IPS-NIHi11 (cell line): ENCODE data around the gene THEMIS2.
"Not testable (repeated sequence)": the region's sequence is repeated elsewhere in the genome, so short reads cannot be mapped to it uniquely, and the experiment has no call there.

Experiments
- DNase-seq: peaks from one replicate; pipeline ENCODE4 v3.0.0; 2012; ENCODE audit warnings: mixed read lengths, low spot score

The THEMIS2 gene

DNA sequence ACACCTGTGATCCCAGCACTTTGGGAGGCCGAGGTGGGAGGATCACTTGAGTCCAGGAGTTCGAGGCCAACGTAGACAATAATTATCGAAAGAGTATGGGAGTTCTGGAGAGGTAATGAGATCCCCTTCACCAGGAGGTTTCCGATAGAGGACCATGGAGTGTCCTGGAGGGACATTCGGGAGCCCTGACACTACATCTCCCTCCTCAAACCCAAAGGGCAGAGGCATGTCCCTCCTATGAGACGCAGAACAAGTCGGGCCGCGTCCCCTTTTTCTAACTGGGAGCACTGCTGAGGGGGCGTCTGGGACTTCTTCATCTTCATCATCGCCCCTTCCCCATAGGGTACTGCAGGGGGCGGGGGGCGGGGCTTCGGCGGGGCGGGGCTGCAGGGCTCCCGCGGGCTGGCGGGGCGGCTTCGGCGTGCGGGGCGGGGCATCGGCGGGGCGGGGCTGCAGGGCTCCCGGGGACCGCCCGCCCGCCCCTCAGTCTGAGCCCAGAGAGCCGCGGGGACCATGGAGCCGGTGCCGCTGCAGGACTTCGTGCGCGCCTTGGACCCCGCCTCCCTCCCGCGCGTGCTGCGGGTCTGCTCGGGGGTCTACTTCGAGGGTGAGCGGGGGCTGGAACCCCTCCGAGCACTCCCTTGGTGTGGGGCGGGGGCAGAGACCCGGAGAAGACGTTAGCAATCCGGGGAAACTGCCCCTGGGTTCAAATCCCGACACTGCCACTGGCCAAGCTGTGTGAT is at the start of gene THEMIS2:
Gene THEMIS2 (plus strand): TSS at position 486 of the 743 bp plus-strand sequence. CDS start 28 bp downstream, at position 514.
- peak; percentile 99 for DNase-seq

DNA sequence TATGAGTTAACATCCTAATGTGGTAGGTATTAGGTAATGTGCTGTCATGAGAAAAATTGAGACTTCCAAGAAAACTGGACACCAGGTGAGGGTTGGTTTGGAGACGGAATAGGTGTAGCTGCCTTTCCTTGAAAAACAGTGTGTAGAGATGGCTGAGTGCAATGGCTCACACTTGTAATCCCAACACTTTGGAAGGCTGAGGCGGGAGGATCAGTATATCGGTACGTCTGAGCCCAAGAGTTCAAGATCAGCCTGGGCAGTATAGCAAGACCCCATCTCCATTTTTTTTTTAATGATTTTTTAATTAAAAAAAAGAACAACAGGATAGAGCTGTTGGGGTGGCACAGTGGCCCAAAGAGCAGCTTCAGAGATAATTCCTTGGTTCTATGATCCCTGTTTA is 48.6 kb upstream of the THEMIS2 start:
- DNase-seq: no peak

DNA sequence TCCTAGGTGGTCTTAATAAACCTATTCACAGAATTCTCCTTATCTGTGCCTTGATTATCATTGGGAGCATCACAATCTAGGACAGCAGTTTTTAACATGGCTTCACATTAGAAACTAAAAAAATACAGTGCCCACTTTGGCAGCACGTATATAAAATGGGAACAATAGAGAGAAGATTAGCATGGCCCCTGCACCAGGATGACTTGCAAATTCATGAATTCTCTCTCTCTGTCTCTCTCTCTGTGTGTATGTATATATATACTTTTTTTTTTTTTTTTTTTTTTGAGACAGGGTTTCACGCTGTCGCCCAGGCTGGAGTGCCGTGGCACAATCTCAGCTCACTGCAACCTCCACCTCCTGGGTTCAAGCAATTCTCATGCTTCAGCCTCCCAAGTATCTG is 47.9 kb upstream of the THEMIS2 start:
- no peak for DNase-seq

DNA sequence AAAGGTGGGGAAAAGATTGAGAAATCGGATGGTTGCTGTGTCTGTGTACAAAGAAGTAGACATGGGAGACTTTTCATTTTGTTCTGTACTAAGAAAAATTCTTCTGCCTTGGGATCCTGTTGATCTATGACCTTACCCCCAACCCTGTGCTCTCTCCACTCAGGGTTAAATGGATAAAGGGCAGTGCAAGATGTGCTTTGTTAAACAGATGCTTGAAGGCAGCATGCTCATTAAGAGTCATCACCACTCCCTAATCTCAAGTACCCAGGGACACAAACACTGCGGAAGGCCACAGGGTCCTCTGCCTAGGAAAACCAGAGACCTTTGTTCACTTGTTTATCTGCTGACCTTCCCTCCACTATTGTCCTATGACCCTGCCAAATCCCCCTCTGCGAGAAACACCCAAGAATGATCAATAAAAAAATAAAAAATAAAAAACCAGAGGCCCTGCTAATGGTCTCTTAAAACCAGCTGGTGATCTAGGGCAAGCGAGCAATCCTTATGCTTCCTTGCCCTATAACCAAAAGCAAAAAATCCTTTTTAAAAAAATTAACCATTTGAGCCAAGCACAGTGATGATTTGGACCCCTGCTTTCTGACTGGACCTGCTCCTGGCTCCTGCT is 42.9 kb upstream of the THEMIS2 start:
- not testable (repeated sequence) for DNase-seq

DNA sequence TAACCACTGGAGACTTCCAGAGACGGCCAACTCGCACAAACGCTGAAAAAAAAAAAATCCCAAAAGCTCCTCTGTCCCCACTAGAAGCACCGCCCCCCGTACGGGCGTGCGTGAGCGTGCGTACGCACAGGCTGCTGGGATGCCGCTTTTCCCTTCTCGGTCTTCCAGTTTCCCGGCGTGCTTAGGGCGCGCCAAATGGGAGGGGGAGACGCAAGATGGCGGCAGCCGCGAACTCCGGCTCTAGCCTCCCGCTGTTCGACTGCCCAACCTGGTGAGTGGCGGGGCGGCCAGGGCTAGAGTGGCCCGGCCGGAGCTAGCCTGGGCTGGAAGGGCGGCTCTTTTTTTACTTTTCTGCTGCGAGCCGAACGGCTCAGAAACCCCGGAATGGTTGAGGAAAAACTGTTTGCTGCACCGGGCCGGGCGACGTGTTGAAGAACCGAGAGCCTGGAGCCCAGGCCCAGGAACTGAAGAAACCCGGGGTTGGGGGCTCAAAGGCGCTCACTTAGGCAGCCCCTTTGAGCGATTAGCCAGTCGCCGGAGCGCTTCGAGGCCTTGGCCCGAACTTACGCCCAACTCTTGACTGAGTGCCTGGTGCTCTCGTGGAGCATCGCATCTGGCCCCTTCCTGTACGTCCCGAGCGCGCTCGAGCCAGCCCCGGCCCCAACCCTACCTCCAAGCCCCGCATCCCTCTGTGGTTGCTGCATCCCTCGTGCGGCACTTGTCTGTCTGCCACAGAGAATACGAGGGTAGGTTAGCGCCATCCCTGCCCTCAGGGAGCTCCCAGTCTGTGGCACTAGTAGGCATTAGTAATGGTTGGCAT is 41.5 kb upstream of the THEMIS2 start, which contains the start of gene PPP1R8:
Gene PPP1R8 (plus strand): TSS at position 162 of the 820 bp plus-strand sequence. CDS start 54 bp downstream, at position 216.
- DNase-seq: peak; percentile 91

DNA sequence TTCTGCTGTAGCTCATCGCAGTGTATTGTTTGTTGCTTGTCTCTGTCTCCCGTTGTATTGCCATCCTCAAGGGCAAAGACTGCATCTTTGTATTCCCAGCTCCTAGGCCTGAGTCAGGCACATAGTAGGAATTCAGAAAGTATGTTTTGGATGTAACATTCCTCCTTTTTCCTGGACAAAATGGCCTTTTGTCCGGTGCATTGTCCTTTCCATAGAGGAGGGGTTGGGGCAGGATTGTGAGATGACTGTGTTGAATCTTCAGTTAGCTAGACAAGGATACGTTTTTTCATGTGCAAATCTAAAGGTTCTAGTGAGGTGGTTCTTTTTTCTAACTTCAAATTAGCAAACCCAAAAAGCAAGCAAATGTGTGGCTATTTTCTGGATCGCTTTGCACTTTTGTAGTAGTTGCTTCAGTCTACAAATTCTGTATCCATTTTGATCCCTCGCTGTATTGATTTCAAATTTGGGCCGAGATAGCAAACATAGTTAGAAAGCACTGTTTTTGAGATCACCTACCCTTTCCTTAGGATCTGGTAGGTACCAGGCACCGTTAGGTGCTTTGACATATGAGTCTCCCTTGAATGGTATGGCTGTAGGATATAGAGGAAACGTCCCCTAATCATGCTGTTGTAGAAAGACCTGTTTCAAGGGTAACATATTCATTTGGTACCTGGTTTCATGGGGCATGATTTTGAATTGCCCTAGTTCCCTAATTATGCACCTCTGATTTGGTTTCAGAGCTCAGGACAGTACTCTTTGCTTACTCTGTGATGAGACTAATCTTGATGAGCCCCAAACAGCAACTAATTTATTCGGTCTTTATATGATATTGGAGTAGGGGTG is 40.6 kb upstream of the THEMIS2 start:
- DNase-seq: no peak

DNA sequence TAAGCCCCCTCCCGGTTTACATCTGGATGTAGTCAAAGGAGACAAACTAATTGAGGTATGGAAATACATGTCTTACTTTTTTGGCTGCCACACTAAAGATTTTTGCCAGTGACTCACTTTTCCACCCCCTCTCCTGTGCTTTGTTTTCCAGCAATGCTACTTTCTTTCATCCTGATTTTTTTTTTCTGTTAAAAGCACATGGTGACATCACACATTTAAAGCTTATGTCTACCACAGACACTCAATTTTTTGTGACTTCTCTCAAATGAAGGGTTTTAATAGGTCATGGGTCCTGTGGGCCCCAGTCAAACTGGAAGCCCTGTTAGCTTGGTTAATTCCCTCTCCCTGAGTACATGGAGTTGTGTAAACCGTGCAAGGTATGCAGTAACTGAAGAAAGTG is 39.6 kb upstream of the THEMIS2 start:
- DNase-seq: no peak

DNA sequence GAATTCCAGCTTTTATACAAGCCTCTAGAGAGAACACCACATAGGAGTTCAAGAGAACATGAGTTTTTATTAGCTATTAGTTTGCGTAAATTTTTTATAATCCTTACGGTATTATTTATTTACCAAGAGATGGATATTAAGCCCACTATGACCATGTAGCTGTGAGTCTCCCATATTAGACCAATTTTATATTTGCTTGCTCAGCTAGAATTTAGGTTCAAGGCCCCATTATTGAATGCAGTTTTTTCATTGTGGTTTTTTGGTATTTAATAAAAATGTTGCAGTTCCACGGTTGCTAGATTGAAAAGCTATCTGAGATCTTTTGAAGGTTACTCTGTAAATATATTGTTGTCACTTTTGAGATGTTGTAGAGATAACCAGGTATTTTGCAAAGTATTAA is 38.9 kb upstream of the THEMIS2 start:
- no peak for DNase-seq

DNA sequence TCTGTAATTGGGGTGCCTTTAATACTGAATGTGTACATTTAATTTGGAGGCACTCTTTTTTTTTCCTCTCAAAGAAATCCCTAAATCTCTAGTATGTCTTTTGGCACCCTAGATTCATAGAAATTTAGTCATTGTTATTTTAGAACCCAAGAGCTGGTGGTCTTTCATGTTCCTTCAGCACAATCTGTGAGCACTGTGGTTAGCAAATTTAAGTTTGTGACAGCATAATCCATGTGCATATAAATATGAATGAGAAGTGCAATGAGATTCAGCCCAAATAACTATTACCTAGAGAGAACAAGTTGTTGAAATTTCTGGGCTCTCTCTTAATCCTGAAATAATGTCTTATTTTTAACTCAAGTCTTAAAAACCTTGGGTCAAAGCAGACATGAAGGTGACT is 37.3 kb upstream of the THEMIS2 start:
- DNase-seq: no peak

DNA sequence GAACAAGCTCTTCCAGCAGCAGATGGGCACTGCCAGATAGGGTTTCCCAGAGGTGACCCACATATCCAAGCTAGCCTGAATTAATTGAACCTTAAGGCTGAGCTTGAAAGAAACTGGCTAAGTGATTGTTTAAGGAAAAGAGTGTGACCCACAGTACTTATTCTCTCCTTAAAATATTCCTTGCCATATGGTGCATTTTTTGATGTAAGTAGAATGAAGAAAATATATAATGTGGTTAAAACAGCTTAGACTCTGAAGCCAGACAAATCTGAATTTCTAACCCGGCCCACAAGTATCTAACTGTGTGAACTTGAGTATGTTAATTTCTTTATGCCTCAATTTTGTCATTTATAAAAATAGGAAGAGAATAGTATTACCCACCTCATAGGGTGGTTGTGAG is 36.8 kb upstream of the THEMIS2 start:
- no peak for DNase-seq

DNA sequence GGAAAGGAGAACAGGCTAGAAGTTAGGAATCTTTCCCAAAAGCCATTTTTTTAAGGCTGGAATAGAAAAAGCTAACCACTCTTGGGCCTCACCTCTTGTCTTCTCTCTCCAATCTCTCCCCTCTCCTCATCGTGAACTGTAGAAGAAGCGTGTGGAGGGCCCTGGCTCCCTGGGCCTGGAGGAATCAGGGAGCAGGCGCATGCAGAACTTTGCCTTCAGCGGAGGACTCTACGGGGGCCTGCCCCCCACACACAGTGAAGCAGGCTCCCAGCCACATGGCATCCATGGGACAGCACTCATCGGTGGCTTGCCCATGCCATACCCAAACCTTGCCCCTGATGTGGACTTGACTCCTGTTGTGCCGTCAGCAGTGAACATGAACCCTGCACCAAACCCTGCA is 22.4 kb upstream of the THEMIS2 start:
- no peak for DNase-seq

DNA sequence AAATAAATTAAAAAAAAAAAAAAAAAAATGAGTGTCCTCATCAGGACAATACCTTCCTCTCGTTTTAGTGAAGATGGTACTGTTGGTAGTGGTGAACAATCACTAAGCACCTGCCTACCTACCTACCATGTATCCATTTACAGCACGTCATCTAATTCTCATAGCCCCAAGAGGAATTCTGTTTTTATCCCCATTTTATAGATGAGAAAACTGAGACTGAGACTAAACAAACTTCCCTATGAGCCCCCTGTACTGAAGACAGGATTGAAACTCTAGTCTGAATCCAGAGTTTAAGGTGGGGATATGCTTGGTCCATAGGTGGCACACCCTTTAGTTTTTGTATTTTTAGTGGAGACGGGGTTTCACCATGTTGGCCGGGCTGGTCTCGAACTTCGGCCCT is 17.3 kb upstream of the THEMIS2 start:
- no peak for DNase-seq

DNA sequence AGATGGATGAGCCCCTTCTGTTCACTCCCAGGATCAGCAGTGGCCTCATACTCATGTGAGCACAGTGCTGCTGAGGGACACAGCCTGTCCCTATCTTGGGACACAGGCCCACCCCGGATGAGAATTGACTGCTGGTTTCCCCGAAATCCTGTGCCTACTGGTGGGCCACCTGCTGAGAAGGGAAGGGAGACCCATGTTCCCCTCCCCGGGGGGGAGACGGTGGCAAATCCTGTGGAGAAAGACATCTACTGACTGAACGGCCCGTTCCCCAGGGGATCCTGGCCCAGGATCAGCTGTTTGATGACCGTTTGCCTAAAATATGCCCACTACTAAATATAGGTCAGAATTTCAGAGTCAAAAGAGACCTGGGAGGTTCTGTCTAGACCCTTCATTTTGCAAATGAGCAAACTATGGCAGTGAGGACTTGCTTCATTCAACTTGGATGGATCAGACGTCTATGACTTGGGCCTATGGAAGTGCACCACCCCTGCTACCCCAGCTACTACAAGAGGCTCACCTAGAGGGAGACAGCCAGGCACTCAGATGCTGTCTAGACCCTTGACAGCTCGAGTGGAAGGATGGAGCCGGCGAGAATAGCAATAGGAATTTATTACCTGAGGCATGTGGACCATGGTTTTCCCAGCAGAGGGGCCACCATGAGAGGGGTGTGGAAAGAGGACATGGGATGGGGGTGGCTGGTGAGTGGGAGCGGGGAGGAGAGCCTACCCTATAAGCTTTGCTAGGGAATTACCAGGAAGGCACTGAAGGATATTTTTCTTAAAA is 15.6 kb upstream of the THEMIS2 start:
- DNase-seq: no peak

DNA sequence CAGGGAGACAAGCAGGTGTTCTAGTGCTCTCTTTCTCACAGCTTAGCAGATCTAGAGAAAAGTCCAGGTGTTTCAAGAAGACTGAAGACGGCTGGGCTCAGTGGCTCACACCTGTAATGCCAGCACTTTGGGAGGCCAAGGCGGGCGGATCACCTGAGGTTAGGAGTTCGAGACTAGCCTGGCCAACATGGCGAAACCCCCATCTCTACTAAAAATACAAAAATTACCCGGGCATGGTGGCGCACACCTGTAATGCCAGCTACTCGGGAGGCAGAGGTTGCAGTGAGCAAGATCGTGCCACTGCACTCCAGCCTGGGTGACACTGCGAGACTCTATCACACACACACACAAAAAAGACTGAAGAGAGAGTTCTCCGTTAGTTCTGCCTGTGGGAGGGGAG is 14.8 kb upstream of the THEMIS2 start:
- DNase-seq: not testable (repeated sequence)

DNA sequence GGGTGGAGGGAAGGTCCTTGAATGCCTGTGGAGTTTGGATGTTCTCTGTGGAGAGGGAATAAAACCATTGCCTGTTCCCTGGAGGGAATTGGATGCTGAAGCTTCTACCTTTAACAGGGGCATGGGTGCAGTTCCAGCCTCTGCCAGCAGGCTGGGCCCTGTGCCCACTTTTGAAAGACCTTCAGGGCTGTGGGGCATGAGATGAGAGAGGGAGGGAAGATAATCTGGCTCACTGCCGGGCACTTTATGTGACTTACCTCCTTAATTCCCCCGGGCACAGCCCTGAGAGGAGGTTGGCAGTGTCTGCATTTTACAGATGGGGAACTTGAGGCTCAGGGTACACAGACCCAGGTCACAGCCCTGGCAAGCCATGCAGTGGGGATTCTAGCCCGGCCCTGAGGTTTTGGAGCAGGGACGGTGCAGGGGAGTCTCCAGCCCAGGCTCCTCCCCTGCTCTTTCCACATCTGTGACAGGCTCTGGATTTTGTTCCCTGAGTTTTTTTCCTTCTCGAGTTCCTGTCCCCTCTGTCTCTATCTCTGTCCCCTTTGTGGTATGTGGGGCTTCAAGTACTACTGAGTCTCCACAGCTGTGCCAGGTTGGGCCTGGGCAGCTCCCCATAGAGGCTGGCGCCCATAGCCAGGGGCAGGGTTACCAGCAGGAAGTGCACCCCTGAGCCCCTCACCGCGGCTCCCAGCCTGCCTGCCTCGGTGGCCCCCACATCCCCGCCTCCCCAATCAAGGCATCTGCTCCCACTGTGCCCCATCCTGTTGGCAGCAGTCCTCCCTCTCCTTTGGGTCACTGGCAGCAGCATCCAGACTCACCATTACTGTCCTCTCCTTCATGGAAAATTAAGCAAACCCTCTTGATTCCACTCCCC is 14.0 kb upstream of the THEMIS2 start:
- DNase-seq: peak; percentile 82

DNA sequence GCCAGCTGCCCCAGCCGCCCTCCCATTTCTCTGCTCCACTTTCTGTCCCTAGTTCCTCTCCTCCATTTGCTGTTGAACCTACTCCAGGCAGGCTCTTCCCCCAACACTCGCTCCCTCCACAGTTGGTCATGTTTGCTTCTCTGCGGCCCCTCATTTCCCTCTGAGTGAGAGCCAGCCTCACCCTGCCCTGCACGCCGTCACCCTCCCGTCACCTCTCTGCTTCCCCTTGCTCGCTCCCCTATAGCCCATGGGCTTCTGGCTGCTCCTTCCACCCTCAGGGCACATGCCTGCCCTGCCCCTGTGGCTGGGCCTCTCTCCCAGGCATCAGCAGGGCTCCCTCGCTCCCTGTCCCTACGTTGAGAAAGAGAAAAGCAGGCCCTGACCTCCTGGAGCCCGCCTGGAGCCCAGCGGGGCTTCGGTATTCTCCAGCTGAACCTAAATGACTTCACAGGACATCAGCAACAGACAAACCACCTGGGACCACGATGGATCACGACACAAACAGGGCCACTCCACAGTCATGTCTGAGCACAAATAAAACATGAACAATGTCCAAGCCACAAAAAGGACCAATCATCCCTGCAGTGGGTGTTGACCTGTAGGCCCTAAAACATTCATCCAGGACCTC is 13.3 kb upstream of the THEMIS2 start:
- DNase-seq: no peak

DNA sequence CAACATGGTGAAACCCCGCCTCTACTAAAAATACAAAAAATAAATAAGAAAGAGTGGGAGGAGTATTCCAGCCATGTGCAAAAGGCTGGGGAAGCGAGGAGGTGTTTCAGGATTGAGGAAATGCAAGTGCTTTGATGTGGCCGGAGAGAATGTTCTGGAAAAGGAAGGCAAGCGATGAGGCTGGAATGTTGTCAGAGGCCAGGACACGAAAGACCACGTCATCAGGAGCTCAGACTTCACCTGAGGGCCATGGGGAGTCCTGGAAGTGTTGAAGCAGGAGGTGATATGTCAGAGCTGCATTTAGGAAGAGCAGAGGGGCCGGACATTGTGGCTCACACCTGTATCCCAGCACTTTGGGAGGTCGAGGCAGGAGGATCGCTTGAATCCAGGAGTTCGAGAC is 10.9 kb upstream of the THEMIS2 start:
- DNase-seq: no peak

DNA sequence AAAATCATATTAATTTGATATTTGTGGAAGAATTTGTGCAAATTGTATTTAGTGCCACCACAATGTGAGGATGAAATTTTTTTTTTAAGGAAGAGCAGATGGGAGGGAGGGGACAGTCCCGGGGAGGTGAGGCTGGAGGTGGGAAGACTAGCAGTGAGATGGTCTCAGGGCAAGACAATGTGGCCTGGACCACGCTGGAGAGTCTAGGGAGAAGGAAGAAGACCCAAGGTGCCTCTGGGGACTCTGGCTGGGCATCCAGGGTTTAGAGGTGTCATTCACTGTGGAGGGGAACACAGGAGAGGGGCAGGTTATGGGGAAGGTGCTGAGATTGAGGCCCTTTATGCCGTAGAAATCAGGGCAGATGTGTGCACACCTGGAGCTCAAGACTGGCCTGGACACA is 10.3 kb upstream of the THEMIS2 start:
- DNase-seq: no peak

DNA sequence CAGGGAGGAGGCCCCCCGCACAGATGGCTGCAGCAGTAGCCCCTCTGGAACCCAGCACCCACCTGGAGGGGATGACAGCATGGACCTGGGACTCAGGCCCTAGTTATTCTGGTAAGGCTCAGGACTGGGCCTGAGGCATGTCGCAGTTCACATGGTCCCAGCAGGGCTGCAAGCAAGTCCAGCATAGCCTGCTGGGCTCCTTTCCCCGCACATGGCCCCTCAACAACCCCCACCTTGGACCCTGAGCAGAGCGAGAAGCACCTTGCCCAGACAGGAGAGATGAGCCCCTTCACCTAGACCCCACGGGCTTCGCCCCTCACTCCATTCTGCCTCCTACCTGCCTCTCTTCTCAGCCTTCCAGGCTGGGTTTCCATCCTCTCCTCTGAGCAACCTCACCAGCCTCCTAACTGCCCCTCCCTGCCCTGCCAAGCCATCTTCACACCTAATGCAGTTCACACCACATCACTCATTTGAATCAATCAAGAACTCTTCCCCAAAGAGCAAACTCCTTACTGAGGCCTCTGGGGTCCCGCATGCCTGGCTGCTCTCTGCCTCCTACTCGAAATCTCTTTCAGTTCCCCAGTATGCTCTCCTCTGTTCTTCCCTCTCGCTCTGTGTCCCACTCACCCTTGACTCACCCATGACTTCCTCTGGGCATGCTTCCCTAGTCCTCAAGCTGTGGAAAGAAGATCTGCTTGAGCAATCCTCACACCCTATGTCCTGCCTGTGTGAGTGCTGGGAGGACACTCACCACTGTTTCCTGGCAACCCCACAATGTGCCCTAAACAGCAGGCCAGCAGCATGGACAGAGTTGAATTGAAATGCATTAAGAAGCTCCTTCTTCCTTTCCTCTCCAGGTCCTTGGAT is 9.4 kb upstream of the THEMIS2 start:
- no peak for DNase-seq
